GM12865 (cell line): ENCODE measurements around the gene INSR.

ENCODE experiments used
- DNase-seq: peaks from one replicate; pipeline ENCODE4 v3.0.0; 2010; ENCODE audit warnings: low read depth
- H3K4me3 ChIP-seq: 2 replicates; pipeline ENCODE4 v1.5.1; 2011; ENCODE audit warnings: mild to moderate bottlenecking, low read depth, low read length, control low read depth
- TF ChIP-seq, protein P1 (sequence below): IDR thresholded peaks from 2 replicates; pipeline ENCODE4 v1.5.1; 2011; ENCODE audit warnings: low read length, control low read depth, low read depth, inconsistent platforms; ENCODE audit not compliant: insufficient read depth; ENCODE audit errors: missing control alignments

INSR gene

DNA sequence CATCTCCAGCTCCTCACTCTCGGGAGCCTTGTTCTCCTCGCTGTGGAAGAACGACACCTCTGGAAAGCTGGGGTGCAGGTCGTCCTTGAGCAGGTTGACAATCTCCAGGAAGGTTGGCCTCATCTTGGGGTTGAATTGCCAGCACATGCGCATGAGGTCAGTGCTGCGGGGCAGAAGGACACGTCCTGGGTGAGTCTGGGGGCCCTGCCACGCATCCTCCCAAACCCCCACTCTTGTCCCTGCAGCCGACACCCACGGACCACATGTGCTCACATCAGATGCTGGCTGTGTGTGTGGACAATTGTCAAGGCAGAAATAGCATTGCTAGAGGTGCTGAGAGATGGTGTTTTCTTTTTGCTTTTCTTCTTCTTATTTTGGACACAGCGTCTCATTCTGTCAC is 177.0 kb downstream of the INSR start:
- DNase-seq, result no peak
- H3K4me3 ChIP-seq, result no peak overlapping the region
- TF ChIP-seq, protein P1, sequence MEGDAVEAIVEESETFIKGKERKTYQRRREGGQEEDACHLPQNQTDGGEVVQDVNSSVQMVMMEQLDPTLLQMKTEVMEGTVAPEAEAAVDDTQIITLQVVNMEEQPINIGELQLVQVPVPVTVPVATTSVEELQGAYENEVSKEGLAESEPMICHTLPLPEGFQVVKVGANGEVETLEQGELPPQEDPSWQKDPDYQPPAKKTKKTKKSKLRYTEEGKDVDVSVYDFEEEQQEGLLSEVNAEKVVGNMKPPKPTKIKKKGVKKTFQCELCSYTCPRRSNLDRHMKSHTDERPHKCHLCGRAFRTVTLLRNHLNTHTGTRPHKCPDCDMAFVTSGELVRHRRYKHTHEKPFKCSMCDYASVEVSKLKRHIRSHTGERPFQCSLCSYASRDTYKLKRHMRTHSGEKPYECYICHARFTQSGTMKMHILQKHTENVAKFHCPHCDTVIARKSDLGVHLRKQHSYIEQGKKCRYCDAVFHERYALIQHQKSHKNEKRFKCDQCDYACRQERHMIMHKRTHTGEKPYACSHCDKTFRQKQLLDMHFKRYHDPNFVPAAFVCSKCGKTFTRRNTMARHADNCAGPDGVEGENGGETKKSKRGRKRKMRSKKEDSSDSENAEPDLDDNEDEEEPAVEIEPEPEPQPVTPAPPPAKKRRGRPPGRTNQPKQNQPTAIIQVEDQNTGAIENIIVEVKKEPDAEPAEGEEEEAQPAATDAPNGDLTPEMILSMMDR, result no peak

- no peak overlapping the region for H3K4me3 ChIP-seq
- TF ChIP-seq, protein P1, result no peak
- no peak for DNase-seq
Measured at GRCh38 chr19:7115721-7116120, 178.5 kb downstream of the INSR start.

GRCh38 chr19:7113233-7113632 is 181.0 kb downstream of the INSR start:
- H3K4me3 ChIP-seq, result no peak overlapping the region
- TF ChIP-seq, protein P1, result no peak
- DNase-seq, result no peak

DNA sequence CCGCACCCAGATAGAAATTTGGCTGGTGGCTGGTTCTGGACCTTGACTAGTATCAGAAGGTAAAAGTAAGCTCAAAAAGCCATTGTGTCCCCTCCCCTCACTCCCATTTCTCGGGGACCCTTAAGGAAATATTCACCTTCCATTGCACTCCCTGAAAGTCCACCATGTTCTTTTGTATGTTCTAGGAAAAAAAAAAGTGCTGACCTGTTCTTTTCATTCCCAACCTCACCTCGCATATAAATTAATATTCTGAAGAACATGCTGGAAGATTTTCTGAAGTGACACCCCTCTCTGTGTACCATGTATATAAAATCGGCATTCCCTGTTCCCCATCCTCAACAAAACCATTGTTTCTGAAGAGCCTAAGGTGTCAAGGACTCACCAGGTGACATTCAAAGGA is 181.5 kb downstream of the INSR start:
- H3K4me3 ChIP-seq, result no peak overlapping the region
- TF ChIP-seq, protein P1, result no peak
- no peak for DNase-seq

GRCh38 chr19:7109678-7110289 is 184.4 kb downstream of the INSR start:
- TF ChIP-seq, protein P1, result no peak
- DNase-seq, result no peak
- no peak overlapping the region for H3K4me3 ChIP-seq

DNA sequence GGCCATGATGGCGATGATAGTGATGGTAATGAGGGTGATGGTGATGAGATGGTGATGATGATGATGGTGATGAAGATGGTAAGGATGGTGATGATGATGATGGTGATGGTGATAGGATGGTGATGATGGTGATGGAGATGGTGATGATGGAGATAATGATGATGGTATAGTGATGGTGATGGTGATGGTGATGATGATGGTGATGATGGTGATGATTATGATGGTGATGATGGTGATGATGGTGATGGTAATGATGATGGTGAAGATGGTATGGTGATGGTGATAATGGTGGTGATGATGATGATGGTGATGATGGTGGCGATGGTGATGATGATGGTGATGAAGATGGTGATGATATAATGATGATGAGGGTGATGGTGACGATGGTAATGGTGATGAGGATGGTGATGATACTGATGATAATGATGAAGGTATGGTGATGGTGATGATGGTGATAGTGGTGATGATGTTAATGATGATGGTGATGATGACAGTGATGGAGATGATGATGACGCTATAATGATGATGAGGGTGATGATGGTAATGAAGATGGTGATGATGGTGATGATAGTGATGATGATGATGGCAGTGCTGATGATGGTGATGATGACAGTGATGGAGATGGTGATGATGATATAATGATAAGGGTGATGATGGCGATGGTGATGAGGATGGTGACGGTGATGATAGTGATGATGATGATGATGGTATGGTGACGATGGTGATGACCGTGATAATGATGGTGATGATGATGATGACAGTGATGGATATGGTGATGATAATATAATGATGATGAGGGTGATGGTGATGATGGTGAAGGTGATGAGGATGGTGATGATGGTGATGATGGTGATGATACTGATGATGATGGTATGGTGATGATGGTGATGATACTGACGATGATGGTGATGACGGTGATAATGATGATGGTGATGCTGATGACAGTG is 187.2 kb downstream of the INSR start:
- TF ChIP-seq, protein P1, result no peak
- H3K4me3 ChIP-seq, result no peak overlapping the region
- DNase-seq, result no peak
